CD14-positive monocyte (primary cell): ENCODE measurements around the gene POLL. TPM values are rescaled to one million over a fixed set of nuclear protein-coding genes. Genes with fewer than 3 reads are reported as not detected.

Experiments used
- DNase-seq, 3 donors: peaks; one replicate each; pipeline ENCODE4 v3.0.0-alpha.2; 2011 to 2022
- H2AFZ ChIP-seq: 2 replicates; pipeline ENCODE4 v1.6.0; 2012; ENCODE audit warnings: mild to moderate bottlenecking, low read depth, low read length, inconsistent platforms; ENCODE audit not compliant: insufficient read depth, poor library complexity, severe bottlenecking
- H3K27ac ChIP-seq, 2 donors: 1 replicate in 1 of 2; 2 replicates in 1 of 2; pipeline ENCODE4 v1.5.1; 2012 to 2013; ENCODE audit warnings: low read length in 2 of 2, control low read depth in 1 of 2, inconsistent platforms in 1 of 2, low read depth in 1 of 2, mild to moderate bottlenecking in 1 of 2
- H3K27me3 ChIP-seq, 2 donors: one replicate each; pipeline versions ENCODE4 v1.6.0 to v1.6.1; 2011 to 2013; ENCODE audit warnings: low read length in 2 of 2; ENCODE audit not compliant: control insufficient read depth in 2 of 2, insufficient read depth in 2 of 2
- H3K36me3 ChIP-seq, 2 donors: replicated peaks in 1 of 2; 1 replicate in 1 of 2; 2 replicates in 1 of 2; pipeline versions ENCODE4 v1.5.1 to v1.6.1; 2012 to 2013; ENCODE audit warnings: low read length in 2 of 2, control low read depth in 1 of 2, inconsistent platforms in 1 of 2, mild to moderate bottlenecking in 1 of 2; ENCODE audit not compliant: insufficient read depth in 2 of 2, control insufficient read depth in 1 of 2
- H3K4me1 ChIP-seq, 2 donors: 1 replicate in 1 of 2; 2 replicates in 1 of 2; pipeline versions ENCODE4 v1.5.1 to v1.6.1; 2012 to 2013; ENCODE audit warnings: low read length in 2 of 2, control low read depth in 1 of 2, inconsistent platforms in 1 of 2, mild to moderate bottlenecking in 1 of 2, moderate library complexity in 1 of 2; ENCODE audit not compliant: insufficient read depth in 2 of 2, control insufficient read depth in 1 of 2
- H3K4me2 ChIP-seq: replicated peaks from 2 replicates; pipeline ENCODE3; 2012; ENCODE audit warnings: low read length, moderate library complexity, mild to moderate bottlenecking; ENCODE audit not compliant: poor library complexity, severe bottlenecking; ENCODE audit errors: extremely low read depth
- H3K4me3 ChIP-seq, 3 experiments: fragments of 200-600 bp in 1 of 3; sonication (generic) in 1 of 3; replicated peaks in 1 of 3; 1 replicate in 2 of 3; 2 replicates in 1 of 3; pipeline ENCODE4 v1.5.1; 2011 to 2013; ENCODE audit warnings: low read length in 3 of 3, mild to moderate bottlenecking in 3 of 3, control low read depth in 2 of 3, low read depth in 2 of 3, inconsistent platforms in 1 of 3, moderate library complexity in 1 of 3
- H3K79me2 ChIP-seq: 2 replicates; pipeline ENCODE4 v1.6.0; 2012; ENCODE audit warnings: mild to moderate bottlenecking, control low read depth, inconsistent platforms, low read length, moderate library complexity; ENCODE audit not compliant: insufficient read depth
- H3K9ac ChIP-seq: 2 replicates; pipeline ENCODE4 v1.6.0; 2017; ENCODE audit warnings: low read length, mild to moderate bottlenecking; ENCODE audit not compliant: insufficient read depth, poor library complexity, severe bottlenecking
- H3K9me3 ChIP-seq, 2 donors: replicated peaks in 1 of 2; 1 replicate in 1 of 2; 2 replicates in 1 of 2; pipeline versions ENCODE4 v1.5.1 to v1.6.1; 2012 to 2013; ENCODE audit warnings: low read length in 2 of 2, control low read depth in 1 of 2; ENCODE audit not compliant: control insufficient read depth in 1 of 2, insufficient read depth in 1 of 2
- H4K20me1 ChIP-seq: 2 replicates; pipeline ENCODE4 v1.6.0; 2012; ENCODE audit warnings: mild to moderate bottlenecking, low read length, control low read depth, moderate library complexity; ENCODE audit not compliant: insufficient read depth
- H3K27ac Mint-ChIP-seq, 7 donors: one replicate each; pipeline ENCODE4 v1.8.0; 2020; ENCODE audit warnings: mild to moderate bottlenecking in 7 of 7, mixed read lengths in 7 of 7, moderate library complexity in 6 of 7, inconsistent platforms in 2 of 7
- H3K27me3 Mint-ChIP-seq, 3 donors: one replicate each; pipeline ENCODE4 v1.8.0; 2021 to 2022; ENCODE audit warnings: low read depth in 3 of 3, mild to moderate bottlenecking in 3 of 3, mixed read lengths in 3 of 3, moderate library complexity in 3 of 3, inconsistent platforms in 1 of 3
- H3K36me3 Mint-ChIP-seq, 2 donors: one replicate each; pipeline ENCODE4 v1.8.0; 2020; ENCODE audit warnings: mixed read lengths in 2 of 2, inconsistent platforms in 1 of 2, mild to moderate bottlenecking in 1 of 2
- H3K4me1 Mint-ChIP-seq: one replicate; pipeline ENCODE4 v1.8.0; 2020; ENCODE audit warnings: mild to moderate bottlenecking, mixed read lengths
- H3K4me3 Mint-ChIP-seq, 2 donors: one replicate each; pipeline ENCODE4 v1.8.0; 2020; ENCODE audit warnings: mild to moderate bottlenecking in 2 of 2, mixed read lengths in 2 of 2, moderate library complexity in 1 of 2
- H3K9me3 Mint-ChIP-seq, 7 donors: one replicate each; pipeline ENCODE4 v1.8.0; 2020 to 2022; ENCODE audit warnings: mixed read lengths in 7 of 7, mild to moderate bottlenecking in 6 of 7, moderate library complexity in 6 of 7, inconsistent platforms in 2 of 7
- WGBS: methylation state at CpG from one replicate; pipeline ENCODE4 v1.1.5; 2013; ENCODE audit warnings: missing lambda C conversion rate; ENCODE audit not compliant: insufficient coverage; 5-methylcytosine and 5-hydroxymethylcytosine counted together
- intact Hi-C, 2 donors: fragments of 100-400 bp; cut with micrococcal nuclease; formaldehyde crosslinking; loops; one replicate each; pipeline versions ENCODE4 v1.15.0 to v1.15.1; 2023
- polyA plus RNA-seq, 3 donors: library from polyadenylated mRNA; depleted of rRNA in 1 of 3; unstranded in 2 of 3; stranded (reverse) in 1 of 3; fragments of 300-500 nt in 2 of 3; fragments of >200 nt in 1 of 3; fragmentation: Illumina TruSeq in 2 of 3; gene quantifications; 1 replicate in 2 of 3; 2 replicates in 1 of 3; pipeline ENCODE4 v1.2.3, GENCODE V29; 2012 to 2021
- TF ChIP-seq, protein P1 (sequence below): fragments of 200-600 bp; IDR thresholded peaks from one replicate; pipeline ENCODE4 v1.8.0; 2022; ENCODE audit warnings: antibody characterized with exemption, mild to moderate bottlenecking

Gene POLL
- polyA plus RNA-seq, 3 donors = 9.9 to 37.0 (median 10.6) TPM

DNA sequence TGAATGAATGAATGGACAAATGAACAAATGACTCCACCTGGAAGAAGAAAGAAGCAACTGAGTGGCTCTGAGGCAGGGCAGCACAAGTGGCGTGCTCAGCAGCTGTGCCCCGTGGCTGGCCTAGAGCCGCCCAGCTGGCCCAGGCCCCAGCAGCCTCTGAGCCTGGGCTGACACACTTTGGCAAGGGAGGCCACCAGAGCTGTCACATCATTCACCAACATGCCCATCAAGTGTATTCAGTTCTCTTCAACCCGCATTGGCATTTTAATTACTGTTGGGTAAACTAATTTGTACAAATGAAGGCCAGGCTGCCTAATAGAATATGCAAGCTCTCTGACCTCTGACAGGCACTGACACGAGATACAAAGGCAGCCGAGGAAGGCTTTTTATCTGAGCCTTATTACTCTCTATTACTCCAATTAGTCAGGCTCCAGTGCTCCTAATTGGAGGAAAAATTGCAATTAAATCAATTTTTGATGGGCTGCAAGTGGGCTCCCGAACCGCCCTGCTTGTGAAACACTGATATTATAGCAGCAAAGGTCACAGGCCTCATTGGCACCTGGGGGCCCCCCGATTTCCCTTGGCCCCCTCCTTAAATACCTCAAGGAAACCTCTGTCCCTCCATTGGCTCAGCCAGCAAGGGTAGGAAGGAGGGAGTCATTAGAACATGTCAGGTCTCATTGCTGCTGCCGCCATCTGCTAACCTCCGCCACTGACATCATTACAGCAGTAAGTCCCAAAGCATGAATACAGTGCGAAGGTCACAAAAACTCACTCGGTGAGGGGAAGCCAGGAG, 42.0 kb upstream of the POLL start:
- Mint-ChIP-seq H3K27me3 (peaks cover 0 to 1% (median 1%) of the 10 kb centered on the region in 3 donors), H3K4me1 (peaks cover 25% of the 10 kb centered on the region), H3K9me3 (no peaks in the 10 kb centered on the region), H3K27ac (no peak overlapping the region), H3K36me3 (peaks cover 51% of the 10 kb centered on the region in 2 donors), H3K4me3 (no peak overlapping the region)
- TF ChIP-seq, protein P1, sequence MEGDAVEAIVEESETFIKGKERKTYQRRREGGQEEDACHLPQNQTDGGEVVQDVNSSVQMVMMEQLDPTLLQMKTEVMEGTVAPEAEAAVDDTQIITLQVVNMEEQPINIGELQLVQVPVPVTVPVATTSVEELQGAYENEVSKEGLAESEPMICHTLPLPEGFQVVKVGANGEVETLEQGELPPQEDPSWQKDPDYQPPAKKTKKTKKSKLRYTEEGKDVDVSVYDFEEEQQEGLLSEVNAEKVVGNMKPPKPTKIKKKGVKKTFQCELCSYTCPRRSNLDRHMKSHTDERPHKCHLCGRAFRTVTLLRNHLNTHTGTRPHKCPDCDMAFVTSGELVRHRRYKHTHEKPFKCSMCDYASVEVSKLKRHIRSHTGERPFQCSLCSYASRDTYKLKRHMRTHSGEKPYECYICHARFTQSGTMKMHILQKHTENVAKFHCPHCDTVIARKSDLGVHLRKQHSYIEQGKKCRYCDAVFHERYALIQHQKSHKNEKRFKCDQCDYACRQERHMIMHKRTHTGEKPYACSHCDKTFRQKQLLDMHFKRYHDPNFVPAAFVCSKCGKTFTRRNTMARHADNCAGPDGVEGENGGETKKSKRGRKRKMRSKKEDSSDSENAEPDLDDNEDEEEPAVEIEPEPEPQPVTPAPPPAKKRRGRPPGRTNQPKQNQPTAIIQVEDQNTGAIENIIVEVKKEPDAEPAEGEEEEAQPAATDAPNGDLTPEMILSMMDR = no peak
- no peak overlapping the region for H3K4me3 ChIP-seq
- H3K79me2 ChIP-seq = no peaks in the 10 kb centered on the region
- no peaks in the 10 kb centered on the region for H3K9me3 ChIP-seq
- intact Hi-C loops = no loop called here
- no peaks in the 10 kb centered on the region for H3K27me3 ChIP-seq
- peaks cover 41% of the 10 kb centered on the region for H4K20me1 ChIP-seq
- DNase-seq = no peak
- peaks cover under 1 to 1% of the 10 kb centered on the region in 2 donors for H3K4me1 ChIP-seq
- H3K27ac ChIP-seq = no peak overlapping the region
- H2AFZ ChIP-seq = no peak overlapping the region
- no peak overlapping the region for H3K9ac ChIP-seq
- 97% methylated on average over 7 of the region's 13 CpGs for WGBS
- no peak overlapping the region for H3K4me2 ChIP-seq
- H3K36me3 ChIP-seq = peaks cover 16 to 75% of the 10 kb centered on the region in 2 donors

DNA sequence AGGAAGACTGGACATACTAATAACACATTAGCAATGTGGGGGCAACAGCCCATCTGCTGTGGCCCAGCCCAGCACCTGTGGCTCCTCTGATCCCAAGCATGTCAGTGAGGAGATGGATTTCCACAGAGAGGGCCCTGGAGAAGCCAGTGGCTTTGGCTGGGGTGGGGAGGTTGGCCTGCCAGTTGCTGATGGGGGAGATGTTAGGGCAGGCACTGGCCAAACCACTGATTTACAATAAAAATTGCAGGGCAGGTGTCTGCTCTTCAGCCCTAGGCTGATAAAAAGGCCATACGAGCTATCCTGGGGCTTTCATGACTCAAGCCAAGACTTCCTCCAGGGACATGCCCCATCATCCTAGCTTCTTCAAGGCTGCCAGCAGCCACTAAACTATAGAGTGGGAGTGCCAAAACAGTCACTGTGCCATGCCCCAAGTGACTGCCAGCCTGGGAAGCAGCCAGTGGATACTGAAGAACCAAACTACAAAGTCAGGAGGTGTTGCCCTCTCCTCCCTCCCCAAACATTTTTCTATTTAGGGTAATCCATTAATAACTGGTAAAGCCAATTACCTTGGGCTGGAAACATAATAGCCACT, 37.9 kb upstream of the POLL start:
- H4K20me1 ChIP-seq = peaks cover 30% of the 10 kb centered on the region
- intact Hi-C loops = no loop called here
- no peak overlapping the region for H3K4me3 ChIP-seq
- peak overlapping the region in 1 of 7 donors; percentile 41 for H3K27ac Mint-ChIP-seq
- peaks cover 23% of the 10 kb centered on the region for H3K4me1 Mint-ChIP-seq
- TF ChIP-seq, protein P1 = no peak
- peaks cover 12 to 13% of the 10 kb centered on the region in 2 donors for H3K4me1 ChIP-seq
- H3K79me2 ChIP-seq = no peaks in the 10 kb centered on the region
- H3K27ac ChIP-seq = no peak overlapping the region
- no peaks in the 10 kb centered on the region for H3K27me3 ChIP-seq
- no peak for DNase-seq
- H3K9me3 Mint-ChIP-seq = peaks cover 0 to 2% (median 0%) of the 10 kb centered on the region in 7 donors
- H3K36me3 ChIP-seq = peaks cover 23 to 99% of the 10 kb centered on the region in 2 donors
- no peak overlapping the region for H3K4me3 Mint-ChIP-seq
- peaks cover 68 to 76% of the 10 kb centered on the region in 2 donors for H3K36me3 Mint-ChIP-seq
- 86% methylated on average over 1 of the region's 1 CpG for WGBS
- H3K27me3 Mint-ChIP-seq = peaks cover 0 to 1% (median 0%) of the 10 kb centered on the region in 3 donors
- H3K9me3 ChIP-seq = no peaks in the 10 kb centered on the region
- H3K4me2 ChIP-seq = no peak overlapping the region
- no peak overlapping the region for H2AFZ ChIP-seq
- H3K9ac ChIP-seq = no peak overlapping the region
